HEK293 (cell line): ENCODE measurements around the gene DCST2.
A peak's percentile ranks its signal among the peaks of the same experiment; 100 is the strongest.

Experiments used
- GFI1B ChIP-seq: fragments of 450-650 bp; formaldehyde crosslinking; IDR thresholded peaks from 2 replicates; pipeline ENCODE4 v1.5.1; 2016; ENCODE audit warnings: missing biosample characterization, missing genetic modification characterization
- GLI4 ChIP-seq: fragments of 450-650 bp; formaldehyde crosslinking; IDR thresholded peaks from 2 replicates; pipeline ENCODE4 v1.5.1; 2016; ENCODE audit warnings: missing biosample characterization, missing genetic modification characterization
- KLF1 ChIP-seq: fragments of 450-650 bp; formaldehyde crosslinking; IDR thresholded peaks from 2 replicates; pipeline ENCODE4 v1.5.1; 2016; ENCODE audit warnings: missing biosample characterization, missing genetic modification characterization
- KLF7 ChIP-seq: fragments of 450-650 bp; formaldehyde crosslinking; IDR thresholded peaks from 2 replicates; pipeline ENCODE4 v1.5.1; 2016; ENCODE audit warnings: missing biosample characterization, missing genetic modification characterization, borderline replicate concordance
- PRDM1 ChIP-seq: fragments of 450-650 bp; formaldehyde crosslinking; IDR thresholded peaks from 2 replicates; pipeline ENCODE4; 2016; ENCODE audit warnings: missing biosample characterization, missing genetic modification characterization
- PRDM4 ChIP-seq: fragments of 450-650 bp; formaldehyde crosslinking; IDR thresholded peaks from 2 replicates; pipeline ENCODE4 v1.5.1; 2017; ENCODE audit warnings: missing biosample characterization, missing genetic modification characterization
- ZBTB21 ChIP-seq: fragments of 450-650 bp; formaldehyde crosslinking; IDR thresholded peaks from 2 replicates; pipeline ENCODE4 v1.5.1; 2017; ENCODE audit warnings: missing biosample characterization, missing genetic modification characterization
- ZBTB8A ChIP-seq: fragments of 450-650 bp; formaldehyde crosslinking; IDR thresholded peaks from 2 replicates; pipeline ENCODE4 v1.5.1; 2016; ENCODE audit warnings: missing biosample characterization, missing genetic modification characterization
- ZFP69B ChIP-seq: fragments of 450-650 bp; formaldehyde crosslinking; IDR thresholded peaks from 2 replicates; pipeline ENCODE4 v1.5.1; 2016; ENCODE audit warnings: missing biosample characterization, missing genetic modification characterization
- ZIC2 ChIP-seq: fragments of 450-650 bp; formaldehyde crosslinking; IDR thresholded peaks from 2 replicates; pipeline ENCODE4 v1.5.1; 2016; ENCODE audit warnings: missing biosample characterization, missing genetic modification characterization
- ZNF184 ChIP-seq: fragments of 450-650 bp; IDR thresholded peaks from 2 replicates; pipeline ENCODE4 v1.5.1; 2018; ENCODE audit warnings: missing biosample characterization, mild to moderate bottlenecking, missing genetic modification characterization
- ZNF354C ChIP-seq: fragments of 450-650 bp; formaldehyde crosslinking; IDR thresholded peaks from 2 replicates; pipeline ENCODE4 v1.5.1; 2016; ENCODE audit warnings: missing biosample characterization, missing genetic modification characterization, low read depth, borderline replicate concordance
- ZNF394 ChIP-seq: fragments of 450-650 bp; formaldehyde crosslinking; IDR thresholded peaks from 2 replicates; pipeline ENCODE4 v1.5.1; 2016; ENCODE audit warnings: missing biosample characterization, missing genetic modification characterization, mild to moderate bottlenecking, moderate library complexity, borderline replicate concordance
- ZNF501 ChIP-seq: fragments of 450-650 bp; formaldehyde crosslinking; IDR thresholded peaks from 2 replicates; pipeline ENCODE4 v1.5.1; 2016; ENCODE audit warnings: missing biosample characterization, missing genetic modification characterization
- ZNF513 ChIP-seq: fragments of 450-650 bp; IDR thresholded peaks from 2 replicates; pipeline ENCODE4 v1.5.1; 2018; ENCODE audit warnings: missing biosample characterization, missing genetic modification characterization
- ZNF544 ChIP-seq: fragments of 450-650 bp; formaldehyde crosslinking; IDR thresholded peaks from 2 replicates; pipeline ENCODE4 v1.5.0; 2017; ENCODE audit warnings: missing biosample characterization, missing genetic modification characterization
- ZNF560 ChIP-seq: fragments of 450-650 bp; formaldehyde crosslinking; IDR thresholded peaks from 2 replicates; pipeline ENCODE4 v1.5.1; 2017; ENCODE audit warnings: missing biosample characterization, missing genetic modification characterization, borderline replicate concordance
- ZNF610 ChIP-seq: fragments of 450-650 bp; formaldehyde crosslinking; IDR thresholded peaks from 2 replicates; pipeline ENCODE4 v1.5.1; 2016; ENCODE audit warnings: missing biosample characterization, missing genetic modification characterization, borderline replicate concordance
- ZNF701 ChIP-seq: fragments of 450-650 bp; formaldehyde crosslinking; IDR thresholded peaks from 2 replicates; pipeline ENCODE4 v1.5.1; 2016; ENCODE audit warnings: missing biosample characterization, missing genetic modification characterization
- ZNF785 ChIP-seq: fragments of 450-650 bp; formaldehyde crosslinking; IDR thresholded peaks from 2 replicates; pipeline ENCODE4 v1.5.1; 2016; ENCODE audit warnings: missing biosample characterization, missing genetic modification characterization
- ZNF837 ChIP-seq: fragments of 450-650 bp; formaldehyde crosslinking; IDR thresholded peaks from 2 replicates; pipeline ENCODE4 v1.5.1; 2016; ENCODE audit warnings: missing biosample characterization, missing genetic modification characterization
- ZSCAN18 ChIP-seq: fragments of 450-650 bp; formaldehyde crosslinking; IDR thresholded peaks from 2 replicates; pipeline ENCODE4 v1.5.1; 2016; ENCODE audit warnings: missing biosample characterization, missing genetic modification characterization
- TF ChIP-seq, protein P1 (sequence below): fragments of 450-650 bp; formaldehyde crosslinking; IDR thresholded peaks from 2 replicates; pipeline ENCODE4 v1.5.1; 2016; ENCODE audit warnings: missing biosample characterization, missing genetic modification characterization
- TF ChIP-seq, protein P2 (sequence below): fragments of 450-650 bp; formaldehyde crosslinking; IDR thresholded peaks from 2 replicates; pipeline ENCODE4 v1.5.1; 2016; ENCODE audit warnings: missing biosample characterization, missing genetic modification characterization
- TF ChIP-seq, protein P3 (sequence below): fragments of 450-650 bp; formaldehyde crosslinking; IDR thresholded peaks from 2 replicates; pipeline ENCODE4 v1.5.1; 2016; ENCODE audit warnings: missing biosample characterization, missing genetic modification characterization
- TF ChIP-seq, protein P4 (sequence below): fragments of 450-650 bp; formaldehyde crosslinking; IDR thresholded peaks from 2 replicates; pipeline ENCODE4 v1.5.1; 2016; ENCODE audit warnings: missing biosample characterization, missing genetic modification characterization, borderline replicate concordance

Gene DCST2

DNA sequence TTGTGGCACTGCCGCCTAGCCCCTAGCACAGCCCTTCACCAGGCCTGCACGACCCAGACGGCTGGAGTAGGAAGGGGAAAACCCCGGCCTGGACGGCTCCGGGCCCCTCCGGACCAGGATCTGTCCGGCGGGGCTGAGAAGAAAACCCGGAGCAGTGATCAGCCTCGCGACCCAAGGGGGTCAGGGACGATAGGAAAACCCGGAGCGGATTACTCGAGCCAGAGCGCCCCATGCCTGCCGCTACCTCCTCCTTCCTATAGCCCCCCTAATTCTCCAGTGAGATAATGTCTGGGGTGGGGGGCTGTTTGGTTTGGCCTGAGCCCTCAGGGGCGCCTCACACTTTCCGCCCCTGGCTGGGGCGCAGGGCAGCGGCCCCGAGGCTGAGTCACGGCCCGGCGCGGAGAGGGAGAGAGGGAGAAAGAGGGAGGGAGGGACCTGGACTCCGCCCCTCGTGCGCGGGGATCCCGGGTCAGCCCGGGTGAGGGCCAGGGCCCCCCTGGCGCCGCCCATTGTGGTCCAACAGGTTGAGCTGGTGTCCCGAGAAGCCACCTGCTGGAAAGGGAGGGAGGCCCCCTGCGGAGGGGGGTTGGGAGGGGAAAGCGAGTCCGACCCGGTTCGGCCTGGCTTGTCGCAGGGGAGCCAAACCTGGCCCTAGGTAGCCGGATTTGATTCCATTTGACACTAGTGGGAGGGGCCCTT, 32.7 kb downstream of the DCST2 start (continued):
- TF ChIP-seq PRDM4 (tag by site-specific recombination) (peak; percentile 80), ZBTB21 (peak; percentile 82), ZNF354C (no peak), ZNF184 (peak; percentile 94), ZNF501 (tag by site-specific recombination) (peak; percentile 99), ZSCAN18 (peak; percentile 94; the same call in 1 of the 2 replicates), ZNF544 (tag by site-specific recombination) (no peak), ZNF610 (peak; percentile 85), ZNF785 (tag by site-specific recombination) (peak; percentile 73; the same call in 1 of the 2 replicates), KLF1 (peak; percentile 94), PRDM1 (tag by site-specific recombination) (peak; percentile 57), ZFP69B (tag by site-specific recombination) (peak; percentile 90), GLI4 (tag by site-specific recombination) (peak; percentile 63; the same call in 1 of the 2 replicates), ZNF701 (no peak; the same call in 1 of the 2 replicates), GFI1B (tag by site-specific recombination) (peak; percentile 45; the same call in 1 of the 2 replicates), ZNF837 (tag by site-specific recombination) (no peak), ZNF560 (tag by site-specific recombination) (no peak), ZNF394 (peak; percentile 72), KLF7 (tag by site-specific recombination) (peak; percentile 96), ZBTB8A (tag by site-specific recombination) (peak; percentile 96), ZNF513 (tag by site-specific recombination) (0 out of 2 replicates have a peak, but pooled peaks have one; percentile 27), ZIC2 (tag by site-specific recombination) (peak; percentile 89)
- TF ChIP-seq, protein P1, sequence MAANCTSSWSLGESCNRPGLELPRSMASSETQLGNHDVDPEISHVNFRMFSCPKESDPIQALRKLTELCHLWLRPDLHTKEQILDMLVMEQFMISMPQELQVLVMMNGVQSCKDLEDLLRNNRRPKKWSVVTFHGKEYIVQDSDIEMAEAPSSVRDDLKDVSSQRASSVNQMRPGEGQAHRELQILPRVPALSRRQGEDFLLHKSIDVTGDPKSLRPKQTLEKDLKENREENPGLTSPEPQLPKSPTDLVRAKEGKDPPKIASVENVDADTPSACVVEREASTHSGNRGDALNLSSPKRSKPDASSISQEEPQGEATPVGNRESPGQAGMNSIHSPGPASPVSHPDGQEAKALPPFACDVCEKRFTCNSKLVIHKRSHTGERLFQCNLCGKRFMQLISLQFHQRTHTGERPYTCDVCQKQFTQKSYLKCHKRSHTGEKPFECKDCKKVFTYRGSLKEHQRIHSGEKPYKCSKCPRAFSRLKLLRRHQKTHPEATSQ (tag by site-specific recombination) = 0 out of 2 replicates have a peak, but pooled peaks have one; percentile 61
- TF ChIP-seq, protein P2, sequence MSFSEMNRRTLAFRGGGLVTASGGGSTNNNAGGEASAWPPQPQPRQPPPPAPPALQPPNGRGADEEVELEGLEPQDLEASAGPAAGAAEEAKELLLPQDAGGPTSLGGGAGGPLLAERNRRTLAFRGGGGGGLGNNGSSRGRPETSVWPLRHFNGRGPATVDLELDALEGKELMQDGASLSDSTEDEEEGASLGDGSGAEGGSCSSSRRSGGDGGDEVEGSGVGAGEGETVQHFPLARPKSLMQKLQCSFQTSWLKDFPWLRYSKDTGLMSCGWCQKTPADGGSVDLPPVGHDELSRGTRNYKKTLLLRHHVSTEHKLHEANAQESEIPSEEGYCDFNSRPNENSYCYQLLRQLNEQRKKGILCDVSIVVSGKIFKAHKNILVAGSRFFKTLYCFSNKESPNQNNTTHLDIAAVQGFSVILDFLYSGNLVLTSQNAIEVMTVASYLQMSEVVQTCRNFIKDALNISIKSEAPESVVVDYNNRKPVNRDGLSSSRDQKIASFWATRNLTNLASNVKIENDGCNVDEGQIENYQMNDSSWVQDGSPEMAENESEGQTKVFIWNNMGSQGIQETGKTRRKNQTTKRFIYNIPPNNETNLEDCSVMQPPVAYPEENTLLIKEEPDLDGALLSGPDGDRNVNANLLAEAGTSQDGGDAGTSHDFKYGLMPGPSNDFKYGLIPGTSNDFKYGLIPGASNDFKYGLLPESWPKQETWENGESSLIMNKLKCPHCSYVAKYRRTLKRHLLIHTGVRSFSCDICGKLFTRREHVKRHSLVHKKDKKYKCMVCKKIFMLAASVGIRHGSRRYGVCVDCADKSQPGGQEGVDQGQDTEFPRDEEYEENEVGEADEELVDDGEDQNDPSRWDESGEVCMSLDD = peak; percentile 100
- TF ChIP-seq, protein P3, sequence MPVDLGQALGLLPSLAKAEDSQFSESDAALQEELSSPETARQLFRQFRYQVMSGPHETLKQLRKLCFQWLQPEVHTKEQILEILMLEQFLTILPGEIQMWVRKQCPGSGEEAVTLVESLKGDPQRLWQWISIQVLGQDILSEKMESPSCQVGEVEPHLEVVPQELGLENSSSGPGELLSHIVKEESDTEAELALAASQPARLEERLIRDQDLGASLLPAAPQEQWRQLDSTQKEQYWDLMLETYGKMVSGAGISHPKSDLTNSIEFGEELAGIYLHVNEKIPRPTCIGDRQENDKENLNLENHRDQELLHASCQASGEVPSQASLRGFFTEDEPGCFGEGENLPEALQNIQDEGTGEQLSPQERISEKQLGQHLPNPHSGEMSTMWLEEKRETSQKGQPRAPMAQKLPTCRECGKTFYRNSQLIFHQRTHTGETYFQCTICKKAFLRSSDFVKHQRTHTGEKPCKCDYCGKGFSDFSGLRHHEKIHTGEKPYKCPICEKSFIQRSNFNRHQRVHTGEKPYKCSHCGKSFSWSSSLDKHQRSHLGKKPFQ (tag by site-specific recombination) = peak; percentile 60; the same call in 1 of the 2 replicates
- TF ChIP-seq, protein P4, sequence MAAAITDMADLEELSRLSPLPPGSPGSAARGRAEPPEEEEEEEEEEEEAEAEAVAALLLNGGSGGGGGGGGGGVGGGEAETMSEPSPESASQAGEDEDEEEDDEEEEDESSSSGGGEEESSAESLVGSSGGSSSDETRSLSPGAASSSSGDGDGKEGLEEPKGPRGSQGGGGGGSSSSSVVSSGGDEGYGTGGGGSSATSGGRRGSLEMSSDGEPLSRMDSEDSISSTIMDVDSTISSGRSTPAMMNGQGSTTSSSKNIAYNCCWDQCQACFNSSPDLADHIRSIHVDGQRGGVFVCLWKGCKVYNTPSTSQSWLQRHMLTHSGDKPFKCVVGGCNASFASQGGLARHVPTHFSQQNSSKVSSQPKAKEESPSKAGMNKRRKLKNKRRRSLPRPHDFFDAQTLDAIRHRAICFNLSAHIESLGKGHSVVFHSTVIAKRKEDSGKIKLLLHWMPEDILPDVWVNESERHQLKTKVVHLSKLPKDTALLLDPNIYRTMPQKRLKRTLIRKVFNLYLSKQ (tag by site-specific recombination) = no peak
